ENCODE results near the gene KLHL29.

The KLHL29 gene

DNA sequence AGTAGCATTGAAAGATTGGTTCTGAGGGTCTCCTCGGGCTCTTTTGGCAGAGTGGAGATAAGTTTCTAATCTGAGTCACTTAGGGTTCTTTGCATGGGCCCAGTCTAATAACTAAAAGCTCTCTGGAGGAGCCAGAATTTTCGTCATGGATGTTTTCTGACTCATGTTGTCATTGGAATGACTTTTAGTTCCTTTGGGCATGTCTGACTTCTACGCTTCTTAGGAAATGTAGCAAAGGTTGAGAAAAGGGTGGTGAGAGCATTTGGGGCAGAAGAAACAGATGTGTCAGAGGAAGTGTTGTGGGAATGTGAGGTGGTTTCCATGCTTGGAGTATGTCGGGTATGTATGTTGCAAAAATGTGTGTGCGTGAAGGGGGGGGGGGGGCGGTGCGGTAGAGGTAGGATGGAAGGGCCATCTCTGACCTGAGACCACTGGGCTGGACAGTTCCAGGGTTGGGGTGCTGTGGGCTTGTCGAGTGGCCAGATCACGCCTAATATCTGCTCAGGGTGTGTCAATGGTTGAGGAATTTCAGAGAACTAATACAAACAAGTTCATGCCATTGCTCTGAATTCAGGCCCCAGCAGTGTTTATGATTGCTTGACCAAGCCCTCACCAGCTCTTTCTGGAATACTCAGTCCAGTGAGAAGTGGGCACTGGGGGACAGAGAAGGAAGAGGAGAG lies 26.9 kb downstream of the KLHL29 start:
- POLR2A ChIA-PET (ENCODE audit: low non-redundant PET), result no interaction called here
- peak; percentile 43 for DNase-seq (ENCODE audit: low spot score)
- TF ChIP-seq, protein P1, sequence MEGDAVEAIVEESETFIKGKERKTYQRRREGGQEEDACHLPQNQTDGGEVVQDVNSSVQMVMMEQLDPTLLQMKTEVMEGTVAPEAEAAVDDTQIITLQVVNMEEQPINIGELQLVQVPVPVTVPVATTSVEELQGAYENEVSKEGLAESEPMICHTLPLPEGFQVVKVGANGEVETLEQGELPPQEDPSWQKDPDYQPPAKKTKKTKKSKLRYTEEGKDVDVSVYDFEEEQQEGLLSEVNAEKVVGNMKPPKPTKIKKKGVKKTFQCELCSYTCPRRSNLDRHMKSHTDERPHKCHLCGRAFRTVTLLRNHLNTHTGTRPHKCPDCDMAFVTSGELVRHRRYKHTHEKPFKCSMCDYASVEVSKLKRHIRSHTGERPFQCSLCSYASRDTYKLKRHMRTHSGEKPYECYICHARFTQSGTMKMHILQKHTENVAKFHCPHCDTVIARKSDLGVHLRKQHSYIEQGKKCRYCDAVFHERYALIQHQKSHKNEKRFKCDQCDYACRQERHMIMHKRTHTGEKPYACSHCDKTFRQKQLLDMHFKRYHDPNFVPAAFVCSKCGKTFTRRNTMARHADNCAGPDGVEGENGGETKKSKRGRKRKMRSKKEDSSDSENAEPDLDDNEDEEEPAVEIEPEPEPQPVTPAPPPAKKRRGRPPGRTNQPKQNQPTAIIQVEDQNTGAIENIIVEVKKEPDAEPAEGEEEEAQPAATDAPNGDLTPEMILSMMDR (conservative IDR thresholded peaks at IDR 0.05; ENCODE audit: low read depth), result no peak
- CTCF ChIA-PET, result interaction anchor here (0.8 kb wide), 1 partner anchor 231 kb away, joined by 4 read pairs; no protein-coding TSS in a partner anchor
- peak overlapping the region; percentile 86 for H3K27ac ChIP-seq

DNA sequence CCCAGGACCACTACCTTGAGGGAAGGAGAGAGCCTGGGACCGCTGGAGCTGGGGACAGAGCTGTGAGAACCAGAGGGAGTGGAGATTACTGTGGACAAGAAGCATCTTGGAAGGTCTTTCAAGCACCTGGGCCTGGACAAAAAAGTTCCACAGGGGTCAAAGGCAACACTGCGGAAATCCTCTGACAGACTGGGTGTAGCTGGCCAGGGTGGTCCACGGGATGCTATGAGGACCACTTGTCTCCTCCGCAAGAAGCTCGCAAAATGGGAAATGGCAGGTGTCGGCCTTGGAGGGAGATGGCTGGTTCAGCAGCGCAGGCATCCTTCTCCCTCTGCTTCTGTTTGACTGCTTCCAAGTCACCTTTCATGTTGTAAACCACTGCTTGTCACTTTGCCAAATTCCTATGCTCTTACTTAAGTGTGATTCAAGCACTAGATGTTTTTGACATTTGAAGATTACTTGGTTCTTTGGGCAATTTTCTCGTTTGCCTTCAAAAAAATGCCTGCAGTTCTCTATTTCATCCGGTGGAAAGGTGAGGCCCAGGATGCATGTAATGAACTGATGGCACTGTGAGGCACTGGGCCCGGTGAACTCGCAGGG lies 27.7 kb downstream of the KLHL29 start:
- peak overlapping the region; percentile 86 for H3K27ac ChIP-seq
- CTCF ChIA-PET, result interaction anchor here (0.8 kb wide), 1 partner anchor 232 kb away, joined by 4 read pairs; no protein-coding TSS in a partner anchor
- TF ChIP-seq, protein P1 (conservative IDR thresholded peaks at IDR 0.05; ENCODE audit: low read depth), result no peak
- POLR2A ChIA-PET (ENCODE audit: low non-redundant PET), result no interaction called here
- no peak for DNase-seq (ENCODE audit: low spot score)

DNA sequence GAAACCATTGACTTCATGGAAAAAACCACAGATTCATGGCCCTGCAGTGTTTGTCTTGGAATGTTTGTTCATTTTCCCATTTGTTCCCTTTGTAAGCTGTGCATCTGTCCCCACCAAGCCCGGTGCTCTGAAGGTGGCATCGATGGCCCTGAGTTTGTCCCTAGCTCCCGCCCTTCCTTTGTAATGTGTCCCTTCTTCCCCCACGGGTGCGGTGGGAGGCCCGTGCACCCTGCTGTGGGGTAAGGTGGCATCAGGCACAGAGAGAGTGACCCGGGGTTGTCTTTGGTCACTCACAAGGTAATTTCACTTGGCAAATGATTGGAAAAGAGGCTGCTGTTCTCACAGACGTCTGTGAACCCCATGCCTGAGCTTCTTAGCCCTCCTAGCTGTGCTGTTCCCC lies 28.7 kb downstream of the KLHL29 start:
- TF ChIP-seq, protein P1 (conservative IDR thresholded peaks at IDR 0.05; ENCODE audit: low read depth), result no peak
- ChIA-PET POLR2A (ENCODE audit: low non-redundant PET) (no interaction called here), CTCF (no interaction called here)

DNA sequence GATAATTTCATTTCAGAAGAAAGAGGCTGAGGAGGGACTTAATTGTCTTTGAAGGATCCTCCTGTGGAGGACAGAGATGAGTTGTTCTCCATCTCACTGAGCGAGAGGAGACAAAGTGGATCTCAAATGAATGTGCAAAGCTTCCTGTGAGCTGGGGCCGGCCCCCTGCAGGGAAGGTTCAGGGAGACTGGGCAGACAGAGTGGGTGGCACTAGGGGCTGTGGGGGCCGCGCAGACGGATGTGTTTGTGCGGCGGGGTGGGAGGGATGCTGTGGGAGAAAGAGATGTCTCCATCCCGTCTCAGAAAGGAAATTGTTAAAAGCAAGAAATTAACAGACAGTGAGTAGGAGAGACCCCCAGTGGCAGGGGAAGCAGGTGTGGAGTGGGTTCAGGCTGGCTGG lies 29.1 kb downstream of the KLHL29 start:
- DNase-seq (ENCODE audit: low spot score), result no peak
- ChIA-PET CTCF (no interaction called here), POLR2A (ENCODE audit: low non-redundant PET) (no interaction called here)
- H3K27ac ChIP-seq, result no peak overlapping the region
- TF ChIP-seq, protein P1 (conservative IDR thresholded peaks at IDR 0.05; ENCODE audit: low read depth), result no peak

More for the DNA sequence above, 28.7 kb downstream of the KLHL29 start:
- H3K27ac ChIP-seq, result no peak overlapping the region; the same call in 1 of the 2 replicates
- DNase-seq (ENCODE audit: low spot score), result no peak

DNA sequence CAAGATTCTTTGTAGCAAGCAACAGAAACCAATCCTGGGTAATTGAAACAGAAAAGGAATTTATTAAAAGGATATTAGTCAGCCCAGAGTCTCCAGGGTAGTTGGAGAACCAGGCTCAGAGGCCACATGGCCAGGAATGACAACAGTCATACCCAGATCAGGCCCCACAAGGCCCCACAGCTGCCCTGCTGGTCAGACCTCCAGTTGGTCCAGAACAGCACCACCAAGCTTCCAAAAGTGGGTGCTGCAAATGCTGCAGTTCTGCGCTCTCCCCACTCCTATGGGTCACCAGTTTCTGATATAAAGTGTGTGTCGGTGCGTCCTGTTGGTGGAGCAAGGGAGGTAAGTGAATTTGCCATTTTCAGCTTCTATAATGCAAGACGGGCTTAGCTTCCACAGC lies 29.9 kb downstream of the KLHL29 start:
- ChIA-PET POLR2A (ENCODE audit: low non-redundant PET) (no interaction called here), CTCF (no interaction called here)
- DNase-seq (ENCODE audit: low spot score), result no peak
- TF ChIP-seq, protein P1 (conservative IDR thresholded peaks at IDR 0.05; ENCODE audit: low read depth), result no peak
- no peak overlapping the region for H3K27ac ChIP-seq

DNA sequence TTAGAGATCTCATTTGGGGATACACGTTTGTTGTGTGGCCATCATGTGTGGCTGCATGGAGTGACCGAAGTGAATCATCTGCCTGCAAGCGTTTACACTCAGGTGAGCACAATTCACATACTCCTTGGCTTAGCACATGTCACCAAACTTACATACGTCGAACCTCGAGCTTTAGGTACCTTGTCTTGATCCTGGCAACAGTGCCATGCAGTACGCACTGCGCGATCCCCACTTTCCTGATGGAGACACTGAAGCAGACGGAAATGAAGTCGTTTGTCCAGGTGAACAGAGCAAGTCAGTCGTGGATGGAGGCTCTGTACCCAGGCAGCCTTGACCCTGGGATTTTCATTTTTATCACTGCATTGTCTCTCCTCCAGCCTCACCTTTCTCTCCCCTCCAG lies 32.3 kb downstream of the KLHL29 start:
- DNase-seq (ENCODE audit: low spot score), result no peak
- no peak overlapping the region for H3K27ac ChIP-seq
- TF ChIP-seq, protein P1 (conservative IDR thresholded peaks at IDR 0.05; ENCODE audit: low read depth), result no peak
- CTCF ChIA-PET, result no interaction called here
- POLR2A ChIA-PET (ENCODE audit: low non-redundant PET), result no interaction called here

All from RWPE1 (cell line).